OCI-LY3 (cell line): Measurements from ENCODE around the gene PTPN5.
"Not testable (repeated sequence)": the region's sequence is repeated elsewhere in the genome, so short reads cannot be mapped to it uniquely, and the experiment has no call there.

Source experiments
- EZH2phosphoT487 ChIP-seq: fragments of 200-600 bp; shearing (Covaris generic); IDR thresholded peaks from 2 replicates; pipeline ENCODE4 v1.6.1; 2018; ENCODE audit warnings: antibody characterized with exemption, mixed run types, low read depth
- TF ChIP-seq, protein P1 (sequence below): fragments of 200-600, 300-600 bp; sonication (generic); IDR thresholded peaks from 2 replicates; pipeline ENCODE4 v1.5.1; 2014; ENCODE audit warnings: antibody characterized with exemption, low read length, low read depth

DNA sequence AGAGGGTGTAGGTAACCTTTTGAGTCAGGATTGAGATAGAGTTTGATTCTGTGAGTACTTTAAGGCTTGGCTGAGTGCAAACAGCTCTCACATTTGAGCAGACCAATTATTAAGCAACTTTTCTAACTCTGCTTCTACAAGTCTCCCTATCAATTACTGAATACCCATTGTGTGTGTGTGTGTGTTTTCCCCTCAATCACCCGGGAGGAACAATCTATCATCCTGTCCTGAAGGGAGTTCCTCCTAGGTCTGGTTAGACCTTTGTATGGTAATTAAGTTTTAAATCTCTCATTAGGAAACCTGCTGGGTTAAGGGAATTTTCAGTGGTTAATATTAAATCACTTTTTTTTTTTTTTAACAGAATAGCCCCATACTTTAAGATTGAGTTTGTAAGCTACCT, 28.6 kb upstream of the PTPN5 start:
- TF ChIP-seq, protein P1, sequence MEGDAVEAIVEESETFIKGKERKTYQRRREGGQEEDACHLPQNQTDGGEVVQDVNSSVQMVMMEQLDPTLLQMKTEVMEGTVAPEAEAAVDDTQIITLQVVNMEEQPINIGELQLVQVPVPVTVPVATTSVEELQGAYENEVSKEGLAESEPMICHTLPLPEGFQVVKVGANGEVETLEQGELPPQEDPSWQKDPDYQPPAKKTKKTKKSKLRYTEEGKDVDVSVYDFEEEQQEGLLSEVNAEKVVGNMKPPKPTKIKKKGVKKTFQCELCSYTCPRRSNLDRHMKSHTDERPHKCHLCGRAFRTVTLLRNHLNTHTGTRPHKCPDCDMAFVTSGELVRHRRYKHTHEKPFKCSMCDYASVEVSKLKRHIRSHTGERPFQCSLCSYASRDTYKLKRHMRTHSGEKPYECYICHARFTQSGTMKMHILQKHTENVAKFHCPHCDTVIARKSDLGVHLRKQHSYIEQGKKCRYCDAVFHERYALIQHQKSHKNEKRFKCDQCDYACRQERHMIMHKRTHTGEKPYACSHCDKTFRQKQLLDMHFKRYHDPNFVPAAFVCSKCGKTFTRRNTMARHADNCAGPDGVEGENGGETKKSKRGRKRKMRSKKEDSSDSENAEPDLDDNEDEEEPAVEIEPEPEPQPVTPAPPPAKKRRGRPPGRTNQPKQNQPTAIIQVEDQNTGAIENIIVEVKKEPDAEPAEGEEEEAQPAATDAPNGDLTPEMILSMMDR = not testable (repeated sequence)
- not testable (repeated sequence) for TF ChIP-seq EZH2phosphoT487
